Stimulated activated memory B cell treated with anti-CD40 and anti-IgM and Interleukin-4, amounts not matched to agents 10 μg/mL and 1 μg/mL and 100 μg/mL, for 72 hours (primary cell): ENCODE results near the gene COPRS.

ENCODE experiments used
- ATAC-seq: fragments of 150-1000 bp; cut with Tn5 transposase; 2 replicates; pipeline ENCODE4 v1.10.0; 2021
- H3K27ac Mint-ChIP-seq: one replicate; pipeline ENCODE4 v1.8.0; 2022; ENCODE audit warnings: mild to moderate bottlenecking, mixed read lengths
- H3K27me3 Mint-ChIP-seq: one replicate; pipeline ENCODE4 v1.8.0; 2022; ENCODE audit warnings: mixed read lengths
- H3K36me3 Mint-ChIP-seq: one replicate; pipeline ENCODE4 v1.8.0; 2022; ENCODE audit warnings: mixed read lengths
- H3K4me1 Mint-ChIP-seq: one replicate; pipeline ENCODE4 v1.8.0; 2022; ENCODE audit warnings: mixed read lengths
- H3K4me3 Mint-ChIP-seq: one replicate; pipeline ENCODE4 v1.8.0; 2022; ENCODE audit warnings: mild to moderate bottlenecking, moderate library complexity, mixed read lengths
- H3K9me3 Mint-ChIP-seq: one replicate; pipeline ENCODE4 v1.8.0; 2022; ENCODE audit warnings: mixed read lengths

COPRS gene

DNA sequence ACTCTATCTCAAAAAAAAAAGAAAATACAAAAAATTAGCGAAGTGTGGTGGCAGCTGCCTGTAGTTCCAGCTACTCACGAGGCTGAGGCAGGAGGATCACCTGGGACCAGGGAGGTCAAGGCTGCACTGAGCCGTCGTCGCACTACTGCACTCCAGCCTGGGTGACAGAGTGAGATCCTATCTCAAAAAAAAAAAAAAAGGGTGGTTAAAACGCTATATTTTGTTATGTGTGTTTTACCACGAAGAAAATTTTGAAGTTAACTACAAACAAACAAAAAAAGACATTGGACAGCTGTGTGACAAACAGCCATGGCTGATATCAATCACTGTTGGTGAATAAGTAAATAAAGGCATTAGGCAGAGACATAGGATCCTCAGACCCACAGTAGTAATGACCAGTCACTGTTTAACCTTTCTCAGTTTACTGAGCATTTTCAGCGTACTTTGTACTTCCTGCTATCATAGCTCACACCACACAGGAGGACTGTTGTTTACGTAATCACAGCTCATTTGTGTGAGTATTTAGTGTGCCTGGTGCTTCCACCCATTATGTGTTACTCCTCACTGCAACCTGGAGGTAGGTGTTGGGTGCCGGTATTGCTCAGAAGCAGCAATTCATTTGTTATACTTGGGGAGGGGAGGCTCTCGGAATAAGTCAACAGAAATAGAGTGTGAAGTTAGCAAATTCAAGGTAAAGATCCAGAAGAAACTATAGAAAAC lies 55.4 kb downstream of the COPRS start:
- Mint-ChIP-seq H3K4me1 (peaks cover 12% of the 10 kb centered on the region), H3K9me3 (no peaks in the 10 kb centered on the region), H3K36me3 (no peaks in the 10 kb centered on the region), H3K27ac (no peak overlapping the region), H3K27me3 (no peaks in the 10 kb centered on the region), H3K4me3 (no peak overlapping the region)
- no peak for ATAC-seq

DNA sequence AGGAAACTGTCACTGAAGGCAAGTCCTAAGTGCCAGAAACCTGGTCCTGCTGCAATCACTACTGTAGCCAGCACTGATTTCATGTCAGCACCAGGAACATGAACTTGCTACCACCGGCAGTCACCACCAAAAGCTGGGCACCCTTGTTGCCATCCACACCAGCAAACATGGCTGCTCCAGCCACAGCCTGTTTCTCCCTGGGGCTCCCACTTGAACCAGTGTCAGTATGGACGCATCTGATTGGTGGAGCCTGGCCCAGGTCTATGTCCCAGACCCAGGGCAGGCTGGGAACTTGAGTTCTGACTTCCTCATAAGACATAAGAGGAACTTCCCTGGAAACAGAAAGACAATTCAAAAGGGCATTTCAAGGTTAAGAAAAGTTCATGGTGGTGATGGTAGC lies 56.5 kb downstream of the COPRS start:
- peaks cover 12% of the 10 kb centered on the region for H3K4me1 Mint-ChIP-seq
- no peaks in the 10 kb centered on the region for H3K36me3 Mint-ChIP-seq
- no peaks in the 10 kb centered on the region for H3K9me3 Mint-ChIP-seq
- no peak overlapping the region for H3K27ac Mint-ChIP-seq
- ATAC-seq, result peak; percentile 67
- H3K4me3 Mint-ChIP-seq, result no peak overlapping the region
- H3K27me3 Mint-ChIP-seq, result no peaks in the 10 kb centered on the region
